Keratinocyte (primary cell): ENCODE data around the gene RSPH1. TPM values are rescaled to one million over a fixed set of nuclear protein-coding genes. Genes with fewer than 3 reads are reported as not detected.

ENCODE experiments used
- DNase-seq: peaks from one replicate; pipeline ENCODE4 v3.0.0-alpha.2; 2011; ENCODE audit warnings: low read depth, missing footprints, low spot score
- FAIRE-seq: peaks from 2 replicates; lab custom pipeline; 2011; peaks lifted over from hg19 to GRCh38; lab: Jason Lieb, UNC
- H2AFZ ChIP-seq: 2 replicates; pipeline ENCODE4 v1.6.0; 2012; ENCODE audit warnings: low read length, control low read depth, inconsistent platforms; ENCODE audit not compliant: control insufficient read depth
- H3K27ac ChIP-seq: 2 replicates; pipeline ENCODE4 v1.5.1; 2011; ENCODE audit warnings: low read length; ENCODE audit not compliant: control insufficient read depth, insufficient read depth
- H3K27me3 ChIP-seq: 3 replicates; pipeline ENCODE4 v1.6.0; 2011; ENCODE audit warnings: low read length; ENCODE audit not compliant: control insufficient read depth, insufficient read depth; ENCODE audit errors: extremely low read depth
- H3K36me3 ChIP-seq, 2 experiments: 2 replicates in 1 of 2; 3 replicates in 1 of 2; pipeline ENCODE4 v1.5.1; 2011; ENCODE audit warnings: low read length in 2 of 2, mild to moderate bottlenecking in 1 of 2; ENCODE audit not compliant: control insufficient read depth in 2 of 2, insufficient read depth in 2 of 2; ENCODE audit errors: extremely low read depth in 1 of 2
- H3K4me1 ChIP-seq: 3 replicates; pipeline ENCODE4 v1.5.1; 2011; ENCODE audit warnings: low read length; ENCODE audit not compliant: control insufficient read depth, insufficient read depth; ENCODE audit errors: extremely low read depth
- H3K4me2 ChIP-seq: 3 replicates; pipeline ENCODE4 v1.6.0; 2011; ENCODE audit warnings: low read depth, low read length; ENCODE audit not compliant: control insufficient read depth, insufficient read depth; ENCODE audit errors: extremely low read depth
- H3K4me3 ChIP-seq, 3 experiments: fragments of 200-600 bp in 1 of 3; sonication (generic) in 1 of 3; 2 replicates in 2 of 3; 3 replicates in 1 of 3; pipeline ENCODE4 v1.5.1; 2011 to 2016; ENCODE audit warnings: low read length in 3 of 3, mild to moderate bottlenecking in 3 of 3, control low read depth in 2 of 3, inconsistent platforms in 1 of 3, low read depth in 1 of 3, mixed read lengths in 1 of 3, mixed run types in 1 of 3, moderate library complexity in 1 of 3; ENCODE audit not compliant: control insufficient read depth in 2 of 3, insufficient read depth in 2 of 3; ENCODE audit errors: extremely low read depth in 1 of 3
- H3K79me2 ChIP-seq: 2 replicates; pipeline ENCODE4 v1.6.0; 2012; ENCODE audit warnings: low read length; ENCODE audit not compliant: control insufficient read depth, insufficient read depth
- H3K9ac ChIP-seq: 3 replicates; pipeline ENCODE4 v1.6.0; 2011; ENCODE audit warnings: low read length; ENCODE audit not compliant: control insufficient read depth, insufficient read depth; ENCODE audit errors: extremely low read depth
- H3K9me1 ChIP-seq: 3 replicates; pipeline ENCODE4 v1.6.0; 2011; ENCODE audit warnings: low read length; ENCODE audit not compliant: control insufficient read depth, insufficient read depth; ENCODE audit errors: extremely low read depth
- H3K9me3 ChIP-seq: 2 replicates; pipeline ENCODE4 v1.5.1; 2012; ENCODE audit warnings: low read depth, low read length; ENCODE audit not compliant: control insufficient read depth
- H4K20me1 ChIP-seq: 3 replicates; pipeline ENCODE4 v1.6.0; 2011; ENCODE audit warnings: low read length; ENCODE audit not compliant: control insufficient read depth, insufficient read depth; ENCODE audit errors: extremely low read depth
- EZH2 ChIP-seq: IDR thresholded peaks from one replicate; pipeline ENCODE4 v1.6.1; 2012; ENCODE audit warnings: inconsistent platforms, mild to moderate bottlenecking, low read length, moderate library complexity
- dilution Hi-C: fragments of 300-500 bp; cut with MboI; formaldehyde crosslinking; loops from one replicate; pipeline ENCODE4 v1.7.0; 2020; ENCODE audit warnings: low sequenced_read_pairs; ENCODE audit not compliant: extremely low pct_ligation_motif_present
- polyA plus RNA-seq, 5 experiments: library from polyadenylated mRNA; depleted of rRNA in 3 of 5; stranded (reverse) in 3 of 5; stranded (forward) in 1 of 5; unstranded in 1 of 5; fragments of >200 nt; gene quantifications; 1 replicate in 1 of 5; 2 replicates in 3 of 5; 3 replicates in 1 of 5; pipeline versions ENCODE4 v1.2.1 to v1.2.3, GENCODE V29; 2011 to 2012; ENCODE audit warnings: missing spikeins in 2 of 5, low read depth in 1 of 5, low replicate concordance in 1 of 5
- TF ChIP-seq, protein P1 (sequence below), 3 experiments: IDR thresholded peaks in 1 of 3; conservative IDR thresholded peaks in 1 of 3; optimal IDR thresholded peaks in 1 of 3; 2 replicates in 2 of 3; 3 replicates in 1 of 3; pipeline versions ENCODE3 to v1.5.1; 2011; ENCODE audit warnings: low read length in 3 of 3, mild to moderate bottlenecking in 3 of 3, moderate library complexity in 2 of 3, control low read depth in 1 of 3, inconsistent platforms in 1 of 3; ENCODE audit not compliant: insufficient read depth in 2 of 3; ENCODE audit errors: extremely low read depth in 1 of 3

The RSPH1 gene
- polyA plus RNA-seq, 1 donor (not counting 4 experiments of a cell fraction or from before 2014, with no cell fraction given), result 0.50 TPM

DNA sequence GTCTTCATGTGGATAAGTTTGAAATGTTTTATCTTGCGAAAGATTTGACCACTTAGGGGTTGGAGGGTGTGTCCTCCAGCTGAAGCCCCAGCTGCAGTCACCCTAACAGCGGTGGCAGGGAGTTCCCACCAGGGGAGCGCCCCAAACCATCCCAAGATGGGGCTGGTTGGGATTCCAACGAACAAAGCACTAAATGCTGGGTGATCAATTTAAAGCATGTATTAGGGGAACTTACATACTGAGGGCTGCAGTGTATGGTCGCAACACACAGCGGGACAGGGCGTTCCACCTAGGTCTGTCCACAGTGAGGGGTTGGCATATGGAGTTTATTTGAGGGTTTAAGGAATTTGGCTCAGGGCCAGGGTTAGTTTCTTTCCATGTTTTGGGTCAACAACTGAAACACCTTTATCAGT, 43.9 kb upstream of the RSPH1 start:
- TF ChIP-seq, protein P1, sequence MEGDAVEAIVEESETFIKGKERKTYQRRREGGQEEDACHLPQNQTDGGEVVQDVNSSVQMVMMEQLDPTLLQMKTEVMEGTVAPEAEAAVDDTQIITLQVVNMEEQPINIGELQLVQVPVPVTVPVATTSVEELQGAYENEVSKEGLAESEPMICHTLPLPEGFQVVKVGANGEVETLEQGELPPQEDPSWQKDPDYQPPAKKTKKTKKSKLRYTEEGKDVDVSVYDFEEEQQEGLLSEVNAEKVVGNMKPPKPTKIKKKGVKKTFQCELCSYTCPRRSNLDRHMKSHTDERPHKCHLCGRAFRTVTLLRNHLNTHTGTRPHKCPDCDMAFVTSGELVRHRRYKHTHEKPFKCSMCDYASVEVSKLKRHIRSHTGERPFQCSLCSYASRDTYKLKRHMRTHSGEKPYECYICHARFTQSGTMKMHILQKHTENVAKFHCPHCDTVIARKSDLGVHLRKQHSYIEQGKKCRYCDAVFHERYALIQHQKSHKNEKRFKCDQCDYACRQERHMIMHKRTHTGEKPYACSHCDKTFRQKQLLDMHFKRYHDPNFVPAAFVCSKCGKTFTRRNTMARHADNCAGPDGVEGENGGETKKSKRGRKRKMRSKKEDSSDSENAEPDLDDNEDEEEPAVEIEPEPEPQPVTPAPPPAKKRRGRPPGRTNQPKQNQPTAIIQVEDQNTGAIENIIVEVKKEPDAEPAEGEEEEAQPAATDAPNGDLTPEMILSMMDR (optimal IDR thresholded peaks at IDR 0.05 in 1 of 3, IDR thresholded peaks at IDR 0.05 in 1 of 3, conservative IDR thresholded peaks at IDR 0.05 in 1 of 3; ENCODE audit: extremely low read depth in 1 of 3, insufficient read depth in 2 of 3, low read length in 3 of 3), result no peak
- no peak for TF ChIP-seq EZH2
- Histone ChIP-seq H3K9me3 (no peaks in the 10 kb centered on the region), H3K4me2 (no peak overlapping the region), H3K27ac (no peak overlapping the region), H3K79me2 (no peaks in the 10 kb centered on the region), H3K36me3 (peaks cover 5 to 7% of the 10 kb centered on the region in 2 experiments), H3K4me1 (no peaks in the 10 kb centered on the region), H3K9me1 (no peaks in the 10 kb centered on the region), H3K27me3 (no peaks in the 10 kb centered on the region), H3K9ac (no peak overlapping the region), H2AFZ (no peak overlapping the region), H3K4me3 (no peak overlapping the region), H4K20me1 (peaks cover 3% of the 10 kb centered on the region)
- DNase-seq (no peak), FAIRE-seq (no peak)
- dilution Hi-C loops, result no loop called here

DNA sequence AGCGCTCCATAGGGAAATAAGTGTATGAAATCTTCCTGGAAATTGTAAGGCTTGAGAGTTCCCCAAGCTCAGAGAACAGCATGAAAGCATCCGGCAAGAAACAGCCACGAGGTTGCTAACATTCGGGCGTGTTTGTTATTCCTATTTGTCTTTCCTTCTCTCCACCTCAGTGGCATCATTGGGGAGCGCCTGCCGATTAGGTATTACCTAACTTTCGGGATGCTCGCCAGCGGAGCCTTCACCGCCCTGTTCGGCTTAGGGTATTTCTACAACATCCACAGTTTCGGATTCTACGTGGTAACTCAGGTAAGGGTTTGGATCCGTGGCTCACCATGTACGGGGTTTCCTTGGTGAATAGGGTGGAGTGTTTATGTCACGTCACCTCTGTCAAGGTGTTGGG, 43.3 kb upstream of the RSPH1 start:
- peaks cover 6 to 7% of the 10 kb centered on the region in 2 experiments for H3K36me3 ChIP-seq
- TF ChIP-seq, protein P1 (optimal IDR thresholded peaks at IDR 0.05 in 1 of 3, IDR thresholded peaks at IDR 0.05 in 1 of 3, conservative IDR thresholded peaks at IDR 0.05 in 1 of 3; ENCODE audit: extremely low read depth in 1 of 3, insufficient read depth in 2 of 3, low read length in 3 of 3), result no peak
- TF ChIP-seq EZH2, result no peak
- no peaks in the 10 kb centered on the region for H3K79me2 ChIP-seq
- H4K20me1 ChIP-seq, result peaks cover 3% of the 10 kb centered on the region
- H3K9ac ChIP-seq, result no peak overlapping the region
- H3K27me3 ChIP-seq, result no peaks in the 10 kb centered on the region
- no peak overlapping the region for H3K4me2 ChIP-seq
- H3K4me3 ChIP-seq, result no peak overlapping the region
- no peaks in the 10 kb centered on the region for H3K9me3 ChIP-seq
- no peak overlapping the region for H3K27ac ChIP-seq
- no peaks in the 10 kb centered on the region for H3K4me1 ChIP-seq
- DNase-seq (no peak), FAIRE-seq (no peak)
- no peaks in the 10 kb centered on the region for H3K9me1 ChIP-seq
- H2AFZ ChIP-seq, result no peak overlapping the region
- dilution Hi-C loops, result no loop called here
